HEK293T (cell line): ENCODE measurements around the gene SMIM24.

Experiments used
- CTCF ChIA-PET: fragments of 350-600 bp; formaldehyde crosslinking; extraction: SDS; loops from one replicate; lab custom pipeline; 2021; ENCODE audit warnings: antibody characterized with exemption, inconsistent platforms; lab: Yijun Ruan, JAX
- POLR2A ChIA-PET: fragments of 350-600 bp; formaldehyde crosslinking; extraction: SDS; loops from one replicate; lab custom pipeline; 2020; ENCODE audit warnings: antibody characterized with exemption, inconsistent platforms; lab: Yijun Ruan, JAX
- DNase-seq: peaks from one replicate; pipeline ENCODE4 v3.0.0; 2012; ENCODE audit warnings: mixed read lengths; ENCODE audit errors: extremely low spot score
- ARNT ChIP-seq: fragments of 450-650 bp; IDR thresholded peaks from 2 replicates; pipeline ENCODE4 v1.6.1; 2017; ENCODE audit warnings: mild to moderate bottlenecking
- BHLHE40 ChIP-seq: fragments of 450-650 bp; IDR thresholded peaks from 2 replicates; pipeline ENCODE4 v1.6.1; 2016; ENCODE audit warnings: mild to moderate bottlenecking, moderate library complexity, borderline replicate concordance
- CTBP1 ChIP-seq: fragments of 450-650 bp; IDR thresholded peaks from 2 replicates; pipeline ENCODE4 v1.6.1; 2016; ENCODE audit warnings: borderline replicate concordance
- ELF4 ChIP-seq: fragments of 450-650 bp; IDR thresholded peaks from 2 replicates; pipeline ENCODE4 v1.6.1; 2017; ENCODE audit warnings: antibody characterized with exemption
- FOXA1 ChIP-seq: fragments of 450-650 bp; IDR thresholded peaks from 2 replicates; pipeline ENCODE4 v1.6.1; 2016; ENCODE audit warnings: mild to moderate bottlenecking
- FOXK2 ChIP-seq: fragments of 450-650 bp; IDR thresholded peaks from 2 replicates; pipeline ENCODE4 v1.6.1; 2016; ENCODE audit warnings: mild to moderate bottlenecking
- FOXM1 ChIP-seq: fragments of 450-650 bp; IDR thresholded peaks from 2 replicates; pipeline ENCODE4 v1.6.1; 2017; ENCODE audit warnings: mild to moderate bottlenecking, borderline replicate concordance
- HDGF ChIP-seq: fragments of 450-650 bp; IDR thresholded peaks from 2 replicates; pipeline ENCODE4 v1.6.1; 2017; ENCODE audit warnings: antibody characterized with exemption, borderline replicate concordance
- L3MBTL2 ChIP-seq: fragments of 450-650 bp; conservative IDR thresholded peaks from 2 replicates; pipeline ENCODE4 v1.6.1; 2016; ENCODE audit warnings: mild to moderate bottlenecking
- LEF1 ChIP-seq: fragments of 450-650 bp; IDR thresholded peaks from 2 replicates; pipeline ENCODE4 v1.6.1; 2017; ENCODE audit warnings: mild to moderate bottlenecking, borderline replicate concordance
- NFRKB ChIP-seq: fragments of 450-650 bp; IDR thresholded peaks from 2 replicates; pipeline ENCODE4 v1.6.1; 2016; ENCODE audit warnings: mild to moderate bottlenecking, moderate library complexity
- SP1 ChIP-seq: fragments of 450-650 bp; IDR thresholded peaks from 2 replicates; pipeline ENCODE4 v1.6.1; 2017
- SUZ12 ChIP-seq: fragments of 450-650 bp; IDR thresholded peaks from 2 replicates; pipeline ENCODE4 v1.6.1; 2016; ENCODE audit warnings: mild to moderate bottlenecking
- TARDBP ChIP-seq: fragments of 450-650 bp; IDR thresholded peaks from 2 replicates; pipeline ENCODE4 v1.6.1; 2016
- ZNF384 ChIP-seq: fragments of 450-650 bp; IDR thresholded peaks from 2 replicates; pipeline ENCODE4 v1.6.1; 2016
- TF ChIP-seq, protein P1 (sequence below): fragments of 450-650 bp; IDR thresholded peaks from 2 replicates; pipeline ENCODE4 v1.6.1; 2016

SMIM24 gene

DNA sequence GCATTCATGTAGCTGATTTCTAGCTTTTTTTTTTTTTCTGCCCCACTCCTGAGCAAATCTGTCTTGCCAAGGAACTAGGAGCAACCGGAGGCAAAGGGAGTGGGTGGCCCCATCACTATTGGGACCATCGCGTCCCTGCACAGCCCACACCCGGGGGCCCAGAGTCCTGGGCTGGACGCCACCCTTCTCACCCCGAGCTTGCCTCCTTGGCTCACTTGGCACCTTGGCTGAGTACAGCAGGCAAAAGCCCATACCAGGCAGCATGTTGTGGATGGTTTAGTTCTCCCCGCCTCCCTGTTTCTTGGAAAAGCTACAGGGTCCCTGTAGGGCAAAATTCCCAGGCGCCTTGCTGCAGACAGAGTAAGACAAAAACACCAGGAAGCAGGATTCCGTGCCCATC is 13.7 kb downstream of the SMIM24 start:
- CTCF ChIA-PET, result no interaction called here
- POLR2A ChIA-PET, result no interaction called here
- TF ChIP-seq ZNF384 (no peak), FOXA1 (no peak), LEF1 (no peak), TARDBP (no peak), FOXK2 (no peak), BHLHE40 (no peak), NFRKB (no peak), SP1 (no peak), HDGF (no peak), CTBP1 (no peak), FOXM1 (no peak), ELF4 (no peak), SUZ12 (no peak), ARNT (no peak), L3MBTL2 (no peak)
- TF ChIP-seq, protein P1, sequence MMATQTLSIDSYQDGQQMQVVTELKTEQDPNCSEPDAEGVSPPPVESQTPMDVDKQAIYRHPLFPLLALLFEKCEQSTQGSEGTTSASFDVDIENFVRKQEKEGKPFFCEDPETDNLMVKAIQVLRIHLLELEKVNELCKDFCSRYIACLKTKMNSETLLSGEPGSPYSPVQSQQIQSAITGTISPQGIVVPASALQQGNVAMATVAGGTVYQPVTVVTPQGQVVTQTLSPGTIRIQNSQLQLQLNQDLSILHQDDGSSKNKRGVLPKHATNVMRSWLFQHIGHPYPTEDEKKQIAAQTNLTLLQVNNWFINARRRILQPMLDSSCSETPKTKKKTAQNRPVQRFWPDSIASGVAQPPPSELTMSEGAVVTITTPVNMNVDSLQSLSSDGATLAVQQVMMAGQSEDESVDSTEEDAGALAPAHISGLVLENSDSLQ, result no peak
- DNase-seq, result no peak

DNA sequence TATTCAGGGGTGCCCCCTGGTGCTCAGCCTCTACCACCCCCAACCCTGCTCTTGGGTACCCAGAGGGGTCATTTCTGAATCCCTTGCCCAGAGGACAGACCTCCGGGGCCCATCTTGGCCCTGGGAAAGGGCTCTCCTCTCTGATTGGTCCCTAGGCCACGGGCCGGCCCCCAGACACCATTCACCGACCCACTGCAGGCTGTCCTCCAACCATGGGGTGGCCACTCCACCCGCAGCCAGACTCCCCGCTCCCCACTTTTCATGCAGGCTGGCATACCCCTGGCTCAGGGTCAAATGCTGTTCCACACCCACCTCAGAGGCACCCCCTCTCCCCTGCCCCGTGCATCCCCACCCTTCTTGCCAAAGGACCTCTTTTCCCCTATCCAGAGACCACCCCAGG is 14.8 kb downstream of the SMIM24 start:
- POLR2A ChIA-PET, result no interaction called here
- CTCF ChIA-PET, result interaction anchor here (0.6 to 1.3 kb wide), 2 partner anchors 20 to 35 kb away, joined by 3 read pairs; no protein-coding TSS in a partner anchor
- DNase-seq, result no peak
- TF ChIP-seq ZNF384, result no peak
- TF ChIP-seq SUZ12, result no peak
- TF ChIP-seq LEF1, result no peak
- TF ChIP-seq, protein P1, result no peak
- TF ChIP-seq FOXA1, result no peak
- TF ChIP-seq FOXM1, result no peak
- no peak for TF ChIP-seq ARNT
- no peak for TF ChIP-seq L3MBTL2
- no peak for TF ChIP-seq FOXK2
- TF ChIP-seq TARDBP, result no peak
- no peak for TF ChIP-seq CTBP1
- no peak for TF ChIP-seq BHLHE40
- TF ChIP-seq ELF4, result no peak
- TF ChIP-seq SP1, result no peak
- TF ChIP-seq NFRKB, result no peak
- TF ChIP-seq HDGF, result no peak

GRCh38 chr19:3464587-3465235 is 15.6 kb downstream of the SMIM24 start:
- CTCF ChIA-PET, result no interaction called here
- POLR2A ChIA-PET, result no interaction called here
- DNase-seq, result no peak
- no peak for TF ChIP-seq FOXM1
- no peak for TF ChIP-seq ARNT
- TF ChIP-seq, protein P1, result no peak
- TF ChIP-seq NFRKB, result no peak
- TF ChIP-seq SUZ12, result no peak
- no peak for TF ChIP-seq BHLHE40
- TF ChIP-seq HDGF, result no peak
- no peak for TF ChIP-seq FOXA1
- TF ChIP-seq ZNF384, result no peak
- no peak for TF ChIP-seq ELF4
- no peak for TF ChIP-seq FOXK2
- TF ChIP-seq TARDBP, result no peak
- no peak for TF ChIP-seq CTBP1
- no peak for TF ChIP-seq LEF1
- TF ChIP-seq L3MBTL2, result no peak

GRCh38 chr19:3463714-3464586 is 16.4 kb downstream of the SMIM24 start:
- CTCF ChIA-PET, result no interaction called here
- POLR2A ChIA-PET, result no interaction called here
- no peak for DNase-seq
- TF ChIP-seq FOXM1, result no peak
- no peak for TF ChIP-seq ARNT
- TF ChIP-seq SUZ12, result no peak
- TF ChIP-seq ZNF384, result no peak
- TF ChIP-seq FOXA1, result no peak
- no peak for TF ChIP-seq FOXK2
- TF ChIP-seq TARDBP, result no peak
- no peak for TF ChIP-seq BHLHE40
- TF ChIP-seq SP1, result no peak
- no peak for TF ChIP-seq HDGF
- TF ChIP-seq NFRKB, result no peak
- no peak for TF ChIP-seq ELF4
- TF ChIP-seq CTBP1, result no peak
- TF ChIP-seq L3MBTL2, result no peak
- TF ChIP-seq, protein P1, result no peak
- no peak for TF ChIP-seq LEF1
